ENCODE results near the gene TYW1.

DNA sequence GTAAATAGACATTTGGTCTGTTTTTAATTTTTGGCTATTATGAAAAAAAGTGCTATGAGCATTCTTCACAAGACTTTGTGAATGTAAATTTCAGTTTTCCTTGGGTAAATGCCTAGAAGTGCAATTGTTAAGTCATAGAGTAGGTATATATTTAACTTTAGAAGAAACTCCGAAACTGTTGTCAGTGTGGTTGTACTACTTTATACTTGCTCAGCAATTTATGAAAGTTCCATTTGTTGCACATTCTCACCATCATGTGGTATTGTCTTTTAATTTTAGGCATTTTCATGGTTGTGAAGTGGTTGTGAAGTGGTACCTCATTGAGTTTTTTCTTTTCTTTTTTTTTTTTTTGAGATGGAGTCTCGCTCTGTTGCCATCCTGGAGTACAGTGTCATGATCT, 60.0 kb downstream of the TYW1 start:
- TF ChIP-seq, protein P1, sequence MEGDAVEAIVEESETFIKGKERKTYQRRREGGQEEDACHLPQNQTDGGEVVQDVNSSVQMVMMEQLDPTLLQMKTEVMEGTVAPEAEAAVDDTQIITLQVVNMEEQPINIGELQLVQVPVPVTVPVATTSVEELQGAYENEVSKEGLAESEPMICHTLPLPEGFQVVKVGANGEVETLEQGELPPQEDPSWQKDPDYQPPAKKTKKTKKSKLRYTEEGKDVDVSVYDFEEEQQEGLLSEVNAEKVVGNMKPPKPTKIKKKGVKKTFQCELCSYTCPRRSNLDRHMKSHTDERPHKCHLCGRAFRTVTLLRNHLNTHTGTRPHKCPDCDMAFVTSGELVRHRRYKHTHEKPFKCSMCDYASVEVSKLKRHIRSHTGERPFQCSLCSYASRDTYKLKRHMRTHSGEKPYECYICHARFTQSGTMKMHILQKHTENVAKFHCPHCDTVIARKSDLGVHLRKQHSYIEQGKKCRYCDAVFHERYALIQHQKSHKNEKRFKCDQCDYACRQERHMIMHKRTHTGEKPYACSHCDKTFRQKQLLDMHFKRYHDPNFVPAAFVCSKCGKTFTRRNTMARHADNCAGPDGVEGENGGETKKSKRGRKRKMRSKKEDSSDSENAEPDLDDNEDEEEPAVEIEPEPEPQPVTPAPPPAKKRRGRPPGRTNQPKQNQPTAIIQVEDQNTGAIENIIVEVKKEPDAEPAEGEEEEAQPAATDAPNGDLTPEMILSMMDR (IDR thresholded peaks at IDR 0.05; ENCODE audit: poor library complexity) = no peak
- TF ChIP-seq EZH2phosphoT487 (IDR thresholded peaks at IDR 0.05; ENCODE audit: low read depth, severe bottlenecking, unreplicated experiment) (no peak), EZH2 (IDR thresholded peaks at IDR 0.05; ENCODE audit: borderline replicate concordance) (no peak)

All from hepatocyte (in vitro differentiated cells).